A549 treated with ZK216348 at 1 μM for 4 hours (cell line): ENCODE measurements around the gene TGFBR1. TPM values are rescaled to one million over a fixed set of nuclear protein-coding genes. Genes with fewer than 3 reads are reported as not detected.

Source experiments
- total RNA-seq: library from RNA; stranded (reverse); fragments of 200-300 nt; extraction: Qiagen RNA extraction; gene quantifications from 5 replicates; pipeline ENCODE4 v1.2.3, GENCODE V29; 2022; ENCODE audit warnings: low read depth

TGFBR1 gene
- total RNA-seq = 32.4 to 91.4 TPM (median 76.9 TPM) in 5 replicates

GRCh38 chr9:99104459-99105151 is at the start of gene TGFBR1:
TSS of gene TGFBR1 (plus strand) at chr9:99105113. CDS start at chr9:99105206, 93 bp downstream.

Other genes starting within 250 kb of the TGFBR1 start
- 0.28 to 0.58 TPM (median 0.39 TPM) in 5 replicates for gene COL15A1, start 161.2 kb upstream of the TGFBR1 start, total RNA-seq
- gene ALG2, start 116.8 kb downstream of the TGFBR1 start, total RNA-seq = 40.7 to 50.8 TPM (median 47.4 TPM) in 5 replicates
- gene SEC61B, start 117.2 kb downstream of the TGFBR1 start, total RNA-seq = 243 to 333 TPM (median 303 TPM) in 5 replicates